ENCODE results near the gene RUNX2.

- TF ChIP-seq POLR2A (IDR thresholded peaks at IDR 0.05) = no peak
- TF ChIP-seq CTCF (IDR thresholded peaks at IDR 0.05) = no peak
Measured at GRCh38 chr6:45382391-45382790, 54.3 kb downstream of the RUNX2 start.
